ENCODE data around the gene DNAH1. TPM values are rescaled to one million over a fixed set of nuclear protein-coding genes. Genes with fewer than 3 reads are reported as not detected.

DNAH1 gene
- total and polyA plus RNA-seq, 2 experiments from 2014 or later = 0.81 to 1.8 TPM

DNA sequence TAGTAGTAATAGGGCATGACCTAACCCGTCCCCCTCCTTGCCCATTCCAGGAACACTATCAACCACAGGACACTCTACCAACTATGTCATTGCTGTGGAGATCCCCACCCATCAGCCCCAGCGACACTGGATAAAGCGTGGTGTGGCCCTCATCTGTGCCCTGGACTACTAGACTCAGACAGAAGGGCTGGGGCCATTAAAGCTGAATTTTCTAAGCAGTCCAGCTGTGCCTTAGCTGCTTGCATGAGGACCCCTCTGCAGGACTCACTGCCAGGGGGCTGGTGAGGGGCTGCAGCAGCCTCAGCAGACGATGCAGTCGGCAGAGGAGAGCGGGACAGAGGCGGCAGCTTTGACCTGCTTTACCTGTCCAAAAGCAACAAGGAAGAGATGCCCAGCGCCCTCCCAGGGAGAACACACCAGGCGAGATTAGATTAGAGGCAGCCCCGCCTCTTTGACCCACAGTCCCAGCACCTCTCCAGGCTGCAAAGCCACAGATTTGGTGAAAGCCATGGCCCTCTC is 84.2 kb downstream of the DNAH1 start:
- no peak overlapping the region for H3K4me3 Mint-ChIP-seq
- no peak overlapping the region for H3K4me3 ChIP-seq
- no peaks in the 10 kb centered on the region for H3K9me2 ChIP-seq (ENCODE audit: insufficient read depth)
- no peaks in the 10 kb centered on the region for H3K4me1 Mint-ChIP-seq
- no peaks in the 10 kb centered on the region for H3K9me3 Mint-ChIP-seq
- no peak overlapping the region for H3K27ac ChIP-seq (ENCODE audit: low read depth)
- no peaks in the 10 kb centered on the region for H3K27me3 ChIP-seq (ENCODE audit: insufficient read depth)
- H3F3A ChIP-seq (replicated peaks; ENCODE audit: low read depth) = no peaks in the 10 kb centered on the region
- H3K36me3 ChIP-seq (ENCODE audit: insufficient read depth) = no peaks in the 10 kb centered on the region; the same call in 1 of the 2 replicates
- no peaks in the 10 kb centered on the region; the same call in 1 of the 2 replicates for H4K20me1 ChIP-seq (replicated peaks; ENCODE audit: insufficient read depth)
- H3K79me2 ChIP-seq (replicated peaks; ENCODE audit: insufficient read depth) = no peaks in the 10 kb centered on the region
- H3K4me1 ChIP-seq (ENCODE audit: insufficient read depth) = no peaks in the 10 kb centered on the region
- no peak overlapping the region for H2AFZ ChIP-seq
- no peak overlapping the region for H3K27ac Mint-ChIP-seq
- H3K27me3 Mint-ChIP-seq (ENCODE audit: insufficient read depth, low read depth, poor library complexity) = peaks cover 11% of the 10 kb centered on the region
- H3K36me3 Mint-ChIP-seq (ENCODE audit: low read depth) = peaks cover 40% of the 10 kb centered on the region
- DNase-seq (ENCODE audit: low spot score) (no peak), ATAC-seq (no peak)
- TF ChIP-seq EZH2 (IDR thresholded peaks at IDR 0.05; ENCODE audit: low read depth, unreplicated experiment) (no peak), EZH2phosphoT487 (IDR thresholded peaks at IDR 0.05; ENCODE audit: unreplicated experiment) (no peak)
- no peak overlapping the region for H3K4me2 ChIP-seq

DNA sequence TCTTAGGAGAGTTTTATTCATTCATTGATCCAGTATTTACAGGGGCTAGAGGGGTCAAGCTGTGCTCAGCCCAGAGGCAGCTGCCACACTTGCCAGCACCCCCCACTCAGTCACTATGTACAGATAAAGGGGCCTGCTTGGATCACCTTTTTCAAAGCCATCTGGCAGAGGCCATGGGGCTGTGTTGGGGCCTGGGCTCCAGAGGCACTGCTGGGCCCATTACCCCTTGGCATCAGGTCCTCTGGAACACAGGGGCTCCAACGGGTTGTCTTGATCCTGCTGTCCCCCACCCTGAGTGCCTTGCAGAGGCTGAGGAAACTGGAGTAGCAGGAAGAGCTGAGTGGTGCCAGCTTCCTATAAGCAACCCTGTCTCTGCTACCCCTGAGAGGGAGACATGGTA is 84.9 kb downstream of the DNAH1 start:
- H4K20me1 ChIP-seq (replicated peaks; ENCODE audit: insufficient read depth) = no peaks in the 10 kb centered on the region; the same call in 1 of the 2 replicates
- H3K9me2 ChIP-seq (ENCODE audit: insufficient read depth) = no peaks in the 10 kb centered on the region
- Mint-ChIP-seq H3K27me3 (ENCODE audit: insufficient read depth, low read depth, poor library complexity) (peaks cover 9% of the 10 kb centered on the region), H3K9me3 (no peaks in the 10 kb centered on the region), H3K27ac (no peak overlapping the region), H3K36me3 (ENCODE audit: low read depth) (peaks cover 47% of the 10 kb centered on the region), H3K4me3 (no peak overlapping the region), H3K4me1 (no peaks in the 10 kb centered on the region)
- no peak overlapping the region for H3K4me2 ChIP-seq
- no peak overlapping the region for H3K27ac ChIP-seq (ENCODE audit: low read depth)
- H3K36me3 ChIP-seq (ENCODE audit: insufficient read depth) = no peaks in the 10 kb centered on the region; the same call in 1 of the 2 replicates
- no peak overlapping the region for H3K4me3 ChIP-seq
- H3K4me1 ChIP-seq (ENCODE audit: insufficient read depth) = no peaks in the 10 kb centered on the region
- H3K27me3 ChIP-seq (ENCODE audit: insufficient read depth) = no peaks in the 10 kb centered on the region
- H3K79me2 ChIP-seq (replicated peaks; ENCODE audit: insufficient read depth) = no peaks in the 10 kb centered on the region
- H2AFZ ChIP-seq = no peak overlapping the region
- H3F3A ChIP-seq (replicated peaks; ENCODE audit: low read depth) = no peaks in the 10 kb centered on the region
- DNase-seq (ENCODE audit: low spot score) = no peak
- no peak for ATAC-seq
- no peak for TF ChIP-seq ZNF114 (CRISPR knock-in tag; IDR thresholded peaks at IDR 0.05)
- TF ChIP-seq STAT1 (IDR thresholded peaks at IDR 0.05; ENCODE audit: unreplicated experiment) = no peak
- no peak for TF ChIP-seq NANOG (IDR thresholded peaks at IDR 0.05; ENCODE audit: borderline replicate concordance)
- no peak for TF ChIP-seq JUNB (IDR thresholded peaks at IDR 0.05; ENCODE audit: unreplicated experiment)
- TF ChIP-seq CREB1 (CRISPR knock-in tag; IDR thresholded peaks at IDR 0.05; ENCODE audit: low read depth) = no peak
- no peak for TF ChIP-seq EZH2phosphoT487 (IDR thresholded peaks at IDR 0.05; ENCODE audit: unreplicated experiment)
- TF ChIP-seq REST (IDR thresholded peaks at IDR 0.05; ENCODE audit: unreplicated experiment) = no peak
- TF ChIP-seq EZH2 (IDR thresholded peaks at IDR 0.05; ENCODE audit: low read depth, unreplicated experiment) = no peak
- no peak for TF ChIP-seq ZNF331 (CRISPR knock-in tag; IDR thresholded peaks at IDR 0.05; ENCODE audit: low read depth)
- TF ChIP-seq POLR2AphosphoS5 (IDR thresholded peaks at IDR 0.05; ENCODE audit: low read depth) = no peak
- TF ChIP-seq ZNF462 (CRISPR knock-in tag; IDR thresholded peaks at IDR 0.05) = no peak

Data from GM23338 (cell line).